Measurements from ENCODE around the gene MEGF11.

The MEGF11 gene

GRCh38 chr15:66039117-66039871 lies 214.3 kb downstream of the MEGF11 start:
- Histone ChIP-seq H3K27ac (ENCODE audit: low read length) (no peak overlapping the region), H3K27me3 (ENCODE audit: control insufficient read depth, insufficient read depth, low read length) (peaks cover 3% of the 10 kb centered on the region)

DNA sequence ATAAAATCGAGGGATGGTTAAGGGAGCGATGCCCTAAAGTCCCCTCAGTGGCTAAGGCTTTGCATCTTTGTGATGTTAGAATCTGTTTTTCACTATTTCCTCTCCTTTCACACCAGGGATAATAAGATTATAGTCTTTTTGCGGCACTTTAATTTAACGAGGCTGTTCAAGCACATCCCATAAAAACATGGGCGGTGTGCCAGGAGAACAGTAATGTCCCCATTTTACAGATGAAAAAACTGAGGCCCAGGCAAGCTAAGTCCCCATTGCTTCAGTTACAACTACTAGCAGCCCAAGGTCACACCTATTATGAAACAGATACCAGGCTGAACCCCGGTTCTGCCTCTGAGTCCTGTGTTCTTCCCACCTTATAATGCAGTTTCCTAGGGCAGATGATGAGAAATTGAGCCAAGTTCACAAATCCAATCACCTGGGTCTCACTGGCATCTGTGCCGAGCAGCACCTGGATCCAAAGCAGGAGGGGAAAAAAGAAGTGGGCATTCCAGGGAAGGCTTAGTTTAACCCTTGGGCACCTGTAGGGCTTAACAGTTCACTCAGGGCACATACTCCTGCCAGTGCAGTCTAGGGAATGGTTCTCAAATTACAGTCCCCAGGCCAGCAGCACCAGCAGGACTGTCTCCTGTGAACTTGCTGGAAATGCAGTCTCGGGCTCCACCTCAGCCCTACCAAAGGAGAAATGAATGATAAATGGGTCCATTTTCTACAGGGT lies 215.0 kb downstream of the MEGF11 start:
- Histone ChIP-seq H3K27me3 (ENCODE audit: control insufficient read depth, insufficient read depth, low read length) (peaks cover 3% of the 10 kb centered on the region), H3K27ac (ENCODE audit: low read length) (no peak overlapping the region), H3K9ac (ENCODE audit: low read length) (no peak overlapping the region), H3K9me3 (ENCODE audit: control insufficient read depth, low read depth, low read length) (no peaks in the 10 kb centered on the region), H3K36me3 (ENCODE audit: control insufficient read depth, low read depth, low read length) (no peaks in the 10 kb centered on the region), H3K4me3 (ENCODE audit: low read length) (no peak overlapping the region), H3K4me1 (ENCODE audit: control insufficient read depth, low read depth, low read length) (peaks cover 35% of the 10 kb centered on the region)

More at GRCh38 chr15:66039117-66039871, 214.3 kb downstream of the MEGF11 start:
- Histone ChIP-seq H3K9ac (ENCODE audit: low read length) (no peak overlapping the region), H3K9me3 (ENCODE audit: control insufficient read depth, low read depth, low read length) (no peaks in the 10 kb centered on the region), H3K4me3 (ENCODE audit: low read length) (no peak overlapping the region), H3K4me1 (ENCODE audit: control insufficient read depth, low read depth, low read length) (peaks cover 35% of the 10 kb centered on the region), H3K36me3 (ENCODE audit: control insufficient read depth, low read depth, low read length) (no peaks in the 10 kb centered on the region)

- Histone ChIP-seq H3K36me3 (ENCODE audit: control insufficient read depth, low read depth, low read length) (no peaks in the 10 kb centered on the region), H3K27ac (ENCODE audit: low read length) (no peak overlapping the region), H3K9me3 (ENCODE audit: control insufficient read depth, low read depth, low read length) (peaks cover 7% of the 10 kb centered on the region), H3K9ac (ENCODE audit: low read length) (no peak overlapping the region), H3K27me3 (ENCODE audit: control insufficient read depth, insufficient read depth, low read length) (peaks cover 3% of the 10 kb centered on the region), H3K4me3 (ENCODE audit: low read length) (no peak overlapping the region), H3K4me1 (ENCODE audit: control insufficient read depth, low read depth, low read length) (peaks cover 30% of the 10 kb centered on the region)
Measured at GRCh38 chr15:66036859-66037258, 216.7 kb downstream of the MEGF11 start.

DNA sequence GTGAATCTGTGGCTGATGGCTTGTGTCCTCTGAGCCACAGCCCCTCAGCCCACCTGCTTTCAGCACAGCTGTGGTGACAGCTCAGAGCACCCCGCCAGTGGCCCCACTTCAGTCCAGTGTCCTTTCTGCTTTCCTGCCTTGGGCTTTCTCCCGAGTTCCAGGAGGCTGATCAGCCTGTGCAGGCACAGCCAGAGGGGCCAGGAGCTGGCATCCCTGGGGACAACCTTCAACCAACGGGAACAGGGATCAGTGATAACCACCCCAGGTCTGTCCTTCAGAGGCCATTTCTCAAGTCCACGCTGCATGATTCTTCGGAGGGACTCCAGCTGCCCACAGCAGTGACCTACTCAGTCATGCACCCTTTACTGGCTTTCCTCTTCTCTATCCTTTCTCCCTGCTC lies 217.6 kb downstream of the MEGF11 start:
- H3K36me3 ChIP-seq (ENCODE audit: control insufficient read depth, low read depth, low read length): no peaks in the 10 kb centered on the region
- H3K4me3 ChIP-seq (ENCODE audit: low read length): no peak overlapping the region
- H3K4me1 ChIP-seq (ENCODE audit: control insufficient read depth, low read depth, low read length): peaks cover 21% of the 10 kb centered on the region
- peaks cover 3% of the 10 kb centered on the region for H3K27me3 ChIP-seq (ENCODE audit: control insufficient read depth, insufficient read depth, low read length)
- no peak overlapping the region for H3K9ac ChIP-seq (ENCODE audit: low read length)
- H3K9me3 ChIP-seq (ENCODE audit: control insufficient read depth, low read depth, low read length): peaks cover 7% of the 10 kb centered on the region
- H3K27ac ChIP-seq (ENCODE audit: low read length): no peak overlapping the region

DNA sequence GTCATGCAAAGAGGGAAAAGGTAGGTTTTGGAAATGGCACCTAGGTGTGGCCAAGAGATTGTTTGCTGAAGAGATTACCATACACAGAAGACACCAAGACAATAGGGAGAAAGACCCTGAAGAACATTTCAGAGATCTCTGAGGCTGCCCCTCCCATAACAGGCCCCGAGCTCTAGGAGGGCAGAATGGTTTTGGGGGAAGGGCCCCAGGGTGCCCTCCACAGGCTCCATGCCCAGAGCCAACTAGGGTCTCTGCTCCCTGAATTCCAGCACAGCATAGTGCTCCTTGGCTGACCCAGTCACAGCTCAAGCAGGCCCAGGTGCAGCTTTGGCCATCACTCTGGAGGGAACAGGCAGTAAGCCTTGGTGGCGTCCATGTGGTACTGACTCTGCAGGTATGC lies 220.4 kb downstream of the MEGF11 start:
- Histone ChIP-seq H3K4me1 (ENCODE audit: control insufficient read depth, low read depth, low read length) (peaks cover 14% of the 10 kb centered on the region), H3K36me3 (ENCODE audit: control insufficient read depth, low read depth, low read length) (no peaks in the 10 kb centered on the region), H3K9me3 (ENCODE audit: control insufficient read depth, low read depth, low read length) (peaks cover 7% of the 10 kb centered on the region), H3K9ac (ENCODE audit: low read length) (no peak overlapping the region), H3K27me3 (ENCODE audit: control insufficient read depth, insufficient read depth, low read length) (no peaks in the 10 kb centered on the region), H3K4me3 (ENCODE audit: low read length) (no peak overlapping the region), H3K27ac (ENCODE audit: low read length) (no peak overlapping the region)

GRCh38 chr15:66032006-66032405 lies 221.5 kb downstream of the MEGF11 start:
- Histone ChIP-seq H3K4me1 (ENCODE audit: control insufficient read depth, low read depth, low read length) (peaks cover 10% of the 10 kb centered on the region), H3K4me3 (ENCODE audit: low read length) (no peak overlapping the region), H3K36me3 (ENCODE audit: control insufficient read depth, low read depth, low read length) (no peaks in the 10 kb centered on the region), H3K27ac (ENCODE audit: low read length) (no peak overlapping the region), H3K9me3 (ENCODE audit: control insufficient read depth, low read depth, low read length) (peaks cover 7% of the 10 kb centered on the region), H3K9ac (ENCODE audit: low read length) (no peak overlapping the region), H3K27me3 (ENCODE audit: control insufficient read depth, insufficient read depth, low read length) (no peaks in the 10 kb centered on the region)

GRCh38 chr15:66030650-66031049 lies 222.9 kb downstream of the MEGF11 start:
- Histone ChIP-seq H3K4me3 (ENCODE audit: low read length) (no peak overlapping the region), H3K9ac (ENCODE audit: low read length) (no peak overlapping the region), H3K27ac (ENCODE audit: low read length) (no peak overlapping the region), H3K27me3 (ENCODE audit: control insufficient read depth, insufficient read depth, low read length) (no peaks in the 10 kb centered on the region), H3K4me1 (ENCODE audit: control insufficient read depth, low read depth, low read length) (peaks cover 12% of the 10 kb centered on the region), H3K9me3 (ENCODE audit: control insufficient read depth, low read depth, low read length) (peaks cover 7% of the 10 kb centered on the region), H3K36me3 (ENCODE audit: control insufficient read depth, low read depth, low read length) (no peaks in the 10 kb centered on the region)

GRCh38 chr15:66029650-66030049 lies 223.9 kb downstream of the MEGF11 start:
- Histone ChIP-seq H3K4me3 (ENCODE audit: low read length) (no peak overlapping the region), H3K36me3 (ENCODE audit: control insufficient read depth, low read depth, low read length) (no peaks in the 10 kb centered on the region), H3K9me3 (ENCODE audit: control insufficient read depth, low read depth, low read length) (peaks cover 7% of the 10 kb centered on the region), H3K4me1 (ENCODE audit: control insufficient read depth, low read depth, low read length) (peaks cover 22% of the 10 kb centered on the region), H3K27me3 (ENCODE audit: control insufficient read depth, insufficient read depth, low read length) (no peaks in the 10 kb centered on the region), H3K9ac (ENCODE audit: low read length) (no peak overlapping the region), H3K27ac (ENCODE audit: low read length) (no peak overlapping the region)

DNA sequence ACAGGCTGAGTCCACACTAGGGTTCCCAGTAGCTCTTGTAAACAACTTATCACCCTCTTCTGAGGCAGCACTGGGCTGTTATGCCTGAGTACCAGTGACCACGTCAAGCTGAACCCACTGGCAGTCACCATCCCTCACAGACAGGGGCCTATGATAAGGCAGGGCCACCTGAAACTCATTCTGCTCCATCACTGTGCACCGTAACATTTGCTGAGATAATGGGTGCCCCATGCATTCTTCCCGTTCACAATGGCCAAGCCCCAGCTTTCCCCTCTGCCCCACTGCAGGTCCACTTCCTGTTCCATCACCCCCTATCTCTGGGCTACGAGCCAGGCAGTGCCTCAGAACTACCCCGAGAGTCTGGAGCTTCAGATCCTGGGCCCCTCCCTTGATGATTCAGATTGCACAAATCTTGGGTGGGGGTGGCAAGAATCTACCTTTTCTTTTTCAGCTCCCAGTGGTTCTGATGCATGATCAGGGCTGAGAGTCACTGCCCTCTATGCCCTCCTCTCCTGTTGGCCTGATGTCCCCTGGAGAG lies 226.2 kb downstream of the MEGF11 start:
- Histone ChIP-seq H3K9ac (ENCODE audit: low read length) (no peak overlapping the region), H3K4me1 (ENCODE audit: control insufficient read depth, low read depth, low read length) (peaks cover 36% of the 10 kb centered on the region), H3K4me3 (ENCODE audit: low read length) (no peak overlapping the region), H3K9me3 (ENCODE audit: control insufficient read depth, low read depth, low read length) (peaks cover 4% of the 10 kb centered on the region), H3K36me3 (ENCODE audit: control insufficient read depth, low read depth, low read length) (no peaks in the 10 kb centered on the region), H3K27ac (ENCODE audit: low read length) (no peak overlapping the region), H3K27me3 (ENCODE audit: control insufficient read depth, insufficient read depth, low read length) (no peaks in the 10 kb centered on the region)

- H3K9ac ChIP-seq (ENCODE audit: low read length): no peak overlapping the region
- no peak overlapping the region for H3K27ac ChIP-seq (ENCODE audit: low read length)
- peaks cover 36% of the 10 kb centered on the region for H3K4me1 ChIP-seq (ENCODE audit: control insufficient read depth, low read depth, low read length)
Measured at GRCh38 chr15:66025972-66026371, 227.6 kb downstream of the MEGF11 start.

DNA sequence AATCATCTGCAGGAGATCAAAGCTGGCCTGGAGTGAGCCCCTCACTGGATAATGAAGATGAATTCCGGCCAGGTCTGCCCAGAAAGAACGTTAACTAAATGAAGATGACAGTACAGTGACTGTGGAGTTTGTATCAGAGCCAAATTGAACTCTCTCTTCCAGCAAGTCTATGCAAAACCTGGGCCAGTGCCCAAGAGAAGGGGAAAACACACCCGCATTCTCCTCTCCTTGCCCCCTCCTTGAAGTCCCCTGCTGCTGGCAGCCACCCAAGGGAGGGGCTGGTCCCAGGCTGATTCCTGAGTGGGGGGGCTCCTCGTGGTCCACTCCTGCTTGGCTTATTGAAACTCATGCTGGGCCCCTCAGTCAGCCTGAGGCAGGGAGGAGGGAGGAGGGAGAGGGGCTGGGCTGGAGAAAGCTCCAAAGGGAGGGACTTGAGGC lies 228.5 kb downstream of the MEGF11 start:
- Histone ChIP-seq H3K27ac (ENCODE audit: low read length) (no peak overlapping the region), H3K4me3 (ENCODE audit: low read length) (no peak overlapping the region), H3K4me1 (ENCODE audit: control insufficient read depth, low read depth, low read length) (peaks cover 38% of the 10 kb centered on the region), H3K9ac (ENCODE audit: low read length) (no peak overlapping the region), H3K27me3 (ENCODE audit: control insufficient read depth, insufficient read depth, low read length) (no peaks in the 10 kb centered on the region), H3K9me3 (ENCODE audit: control insufficient read depth, low read depth, low read length) (no peaks in the 10 kb centered on the region), H3K36me3 (ENCODE audit: control insufficient read depth, low read depth, low read length) (no peaks in the 10 kb centered on the region)

More at GRCh38 chr15:66025972-66026371, 227.6 kb downstream of the MEGF11 start:
- Histone ChIP-seq H3K27me3 (ENCODE audit: control insufficient read depth, insufficient read depth, low read length) (no peaks in the 10 kb centered on the region), H3K9me3 (ENCODE audit: control insufficient read depth, low read depth, low read length) (no peaks in the 10 kb centered on the region), H3K36me3 (ENCODE audit: control insufficient read depth, low read depth, low read length) (no peaks in the 10 kb centered on the region), H3K4me3 (ENCODE audit: low read length) (no peak overlapping the region)

All from iPS-18a (cell line).